Endothelial cell of umbilical vein (primary cell): ENCODE measurements around the gene IGSF22. TPM values are rescaled to one million over a fixed set of nuclear protein-coding genes. Genes with fewer than 3 reads are reported as not detected.

Experiments
- BruUV-seq: library from RNA; stranded (reverse); fragments of 400-500 nt; replicated peaks from 2 replicates; lab custom pipeline; 2021; lab: Mats Ljungman, UMichigan
- CTCF ChIA-PET: fragments of 300-600, 350-600 bp; sonication (Branson Sonifier 250); formaldehyde crosslinking; loops from one replicate; lab custom pipeline; 2021; ENCODE audit warnings: antibody characterized with exemption, inconsistent platforms; lab: Charles Lee
- POLR2A ChIA-PET: fragments of 300-600, 350-600 bp; sonication (Branson Sonifier 250); formaldehyde crosslinking; loops from one replicate; lab custom pipeline; 2021; ENCODE audit warnings: antibody characterized with exemption, inconsistent platforms; lab: Charles Lee
- DNase-seq: peaks from one replicate; pipeline ENCODE4 v3.0.0-alpha.2; 2011; ENCODE audit warnings: low read depth, low spot score
- FAIRE-seq: peaks from 2 replicates; lab custom pipeline; 2011; peaks lifted over from hg19 to GRCh38; lab: Jason Lieb, UNC
- H2AFZ ChIP-seq: 2 replicates; pipeline ENCODE4 v1.6.0; 2012; ENCODE audit warnings: low read depth, low read length, control low read depth, inconsistent platforms
- H3K27ac ChIP-seq: 2 replicates; pipeline ENCODE4 v1.5.1; 2011; ENCODE audit warnings: low read depth, mild to moderate bottlenecking, control low read depth, low read length, moderate library complexity; ENCODE audit not compliant: insufficient read depth
- H3K27me3 ChIP-seq, 2 experiments: 2 replicates each; pipeline versions ENCODE4 v1.6.0 to v1.6.1; 2011; ENCODE audit warnings: low read length in 2 of 2, mixed read lengths in 1 of 2; ENCODE audit not compliant: control insufficient read depth in 2 of 2, insufficient read depth in 2 of 2
- H3K36me3 ChIP-seq, 2 experiments: 2 replicates in 1 of 2; 3 replicates in 1 of 2; pipeline ENCODE4 v1.5.1; 2011; ENCODE audit warnings: low read length in 2 of 2, mild to moderate bottlenecking in 1 of 2, moderate library complexity in 1 of 2; ENCODE audit not compliant: control insufficient read depth in 2 of 2, insufficient read depth in 2 of 2; ENCODE audit errors: extremely low read depth in 1 of 2
- H3K4me1 ChIP-seq: 3 replicates; pipeline ENCODE4 v1.5.1; 2011; ENCODE audit warnings: mild to moderate bottlenecking, low read length; ENCODE audit not compliant: control insufficient read depth, insufficient read depth; ENCODE audit errors: extremely low read depth
- H3K4me2 ChIP-seq: 2 replicates; pipeline ENCODE4 v1.6.1; 2011; ENCODE audit warnings: low read length, control low read depth, mixed read lengths; ENCODE audit not compliant: insufficient read depth
- H3K4me3 ChIP-seq, 3 experiments: fragments of 200-600 bp in 1 of 3; sonication (generic), shearing (Covaris generic) in 1 of 3; replicated peaks in 1 of 3; 2 replicates each; pipeline ENCODE4 v1.5.1; 2011 to 2016; ENCODE audit warnings: control low read depth in 3 of 3, low read length in 3 of 3, mild to moderate bottlenecking in 2 of 3, inconsistent platforms in 1 of 3, low read depth in 1 of 3, moderate library complexity in 1 of 3; ENCODE audit not compliant: insufficient read depth in 1 of 3
- H3K79me2 ChIP-seq: 2 replicates; pipeline ENCODE4 v1.6.0; 2012; ENCODE audit warnings: low read length, inconsistent platforms; ENCODE audit not compliant: control insufficient read depth, insufficient read depth
- H3K9ac ChIP-seq: replicated peaks from 2 replicates; pipeline ENCODE3; 2011; ENCODE audit warnings: low read length, control low read depth; ENCODE audit not compliant: insufficient read depth; ENCODE audit errors: extremely low read depth
- H3K9me1 ChIP-seq: replicated peaks from 3 replicates; pipeline ENCODE4 v1.6.0; 2011; ENCODE audit warnings: mild to moderate bottlenecking, low read length; ENCODE audit not compliant: control insufficient read depth, insufficient read depth; ENCODE audit errors: extremely low read depth
- H3K9me3 ChIP-seq: replicated peaks from 2 replicates; pipeline ENCODE4 v1.5.1; 2012; ENCODE audit warnings: low read length, inconsistent platforms; ENCODE audit not compliant: control insufficient read depth, insufficient read depth
- H4K20me1 ChIP-seq: replicated peaks from 2 replicates; pipeline ENCODE3; 2011; ENCODE audit warnings: mild to moderate bottlenecking, low read length; ENCODE audit not compliant: control insufficient read depth, insufficient read depth; ENCODE audit errors: extremely low read depth
- EZH2 ChIP-seq: IDR thresholded peaks from 2 replicates; pipeline ENCODE4 v1.6.1; 2012; ENCODE audit warnings: borderline replicate concordance, low read depth, mild to moderate bottlenecking, moderate library complexity, low read length, inconsistent platforms; ENCODE audit not compliant: severe bottlenecking
- FOS ChIP-seq: IDR thresholded peaks from 2 replicates; pipeline ENCODE4 v1.6.1; 2011; ENCODE audit warnings: mild to moderate bottlenecking, low read length, moderate library complexity, borderline replicate concordance; ENCODE audit not compliant: insufficient read depth
- GATA2 ChIP-seq: IDR thresholded peaks from 2 replicates; pipeline ENCODE4 v1.7.0; 2011; ENCODE audit warnings: low read depth, mild to moderate bottlenecking, moderate library complexity, mixed read lengths, low read length; ENCODE audit not compliant: insufficient read length, insufficient read depth
- JUN ChIP-seq: IDR thresholded peaks from 2 replicates; pipeline ENCODE4 v1.6.1; 2011; ENCODE audit warnings: borderline replicate concordance, low read depth; ENCODE audit not compliant: insufficient read length, insufficient read depth
- MYC ChIP-seq: IDR thresholded peaks from one replicate; pipeline ENCODE4 v1.6.1; 2011; ENCODE audit warnings: mild to moderate bottlenecking, low read depth, low read length
- POLR2A ChIP-seq: IDR thresholded peaks from 2 replicates; pipeline ENCODE4 v1.6.1; 2012; ENCODE audit warnings: low read depth, mild to moderate bottlenecking, control low read depth, low read length
- POLR2AphosphoS5 ChIP-seq: IDR thresholded peaks from 2 replicates; pipeline ENCODE4 v1.6.1; 2012; ENCODE audit warnings: low read depth, mild to moderate bottlenecking, control low read depth, low read length, moderate library complexity; ENCODE audit not compliant: insufficient read depth
- dilution Hi-C: fragments of 300-500 bp; cut with MboI; formaldehyde crosslinking; loops from one replicate; pipeline ENCODE4 v1.15.0; 2019; ENCODE audit warnings: low sequenced_read_pairs; ENCODE audit not compliant: extremely low pct_ligation_motif_present
- intact Hi-C: fragments of 100-400 bp; cut with micrococcal nuclease; formaldehyde crosslinking; loops from one replicate; pipeline ENCODE4 v1.10.0; 2022
- polyA plus RNA-seq, 4 experiments: library from polyadenylated mRNA; depleted of rRNA in 3 of 4; stranded (reverse) in 3 of 4; unstranded in 1 of 4; fragments of >200 nt; gene quantifications; 2 replicates each; pipeline versions ENCODE4 v1.2.1 to v1.2.3, GENCODE V29; 2011 to 2012; ENCODE audit warnings: missing spikeins in 1 of 4
- total RNA-seq: library from RNA; stranded (reverse); gene quantifications from 2 replicates; pipeline ENCODE4 v1.2.3, GENCODE V29; 2021
- TF ChIP-seq, protein P1 (sequence below), 2 donors: IDR thresholded peaks; 1 replicate in 1 of 2; 2 replicates in 1 of 2; pipeline ENCODE4 v1.5.1; 2011; ENCODE audit warnings: low read length in 2 of 2, mild to moderate bottlenecking in 2 of 2, moderate library complexity in 2 of 2, control low read depth in 1 of 2, inconsistent platforms in 1 of 2, low read depth in 1 of 2; ENCODE audit not compliant: insufficient read depth in 1 of 2; ENCODE audit errors: extremely low read depth in 1 of 2
- TF ChIP-seq, protein P2 (sequence below): IDR thresholded peaks from 2 replicates; pipeline ENCODE4 v1.6.1; 2011; ENCODE audit not compliant: insufficient read depth, insufficient read length

Gene IGSF22
- total and polyA plus RNA-seq, 2 donors (not counting 3 experiments of a cell fraction or from before 2014, with no cell fraction given): not detected

DNA sequence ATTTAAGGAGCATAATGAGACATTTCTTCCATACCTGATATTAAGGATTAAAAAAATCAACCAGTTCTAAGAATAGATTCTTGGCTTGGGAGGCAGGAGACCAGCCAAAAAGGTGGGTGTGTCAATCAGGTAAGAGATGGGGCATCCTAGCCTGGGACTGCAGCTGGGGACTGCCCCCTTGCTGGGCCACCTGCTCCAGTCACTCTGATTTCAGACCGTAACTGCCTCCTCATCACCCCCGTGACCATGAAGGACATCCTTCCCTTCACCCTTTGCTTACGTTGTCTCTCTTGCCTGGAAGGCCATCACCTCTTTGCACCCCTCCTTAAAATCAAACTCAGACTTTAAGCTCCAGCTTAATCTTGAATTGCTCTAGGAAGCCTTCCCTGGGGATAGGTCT is 47.7 kb upstream of the IGSF22 start:
- Histone ChIP-seq H3K4me1 (no peaks in the 10 kb centered on the region), H3K9me3 (no peaks in the 10 kb centered on the region), H4K20me1 (no peaks in the 10 kb centered on the region), H3K27ac (no peak overlapping the region), H2AFZ (no peak overlapping the region), H3K36me3 (no peaks in the 10 kb centered on the region), H3K9me1 (no peaks in the 10 kb centered on the region), H3K4me2 (no peak overlapping the region), H3K9ac (no peak overlapping the region), H3K4me3 (no peak overlapping the region), H3K79me2 (no peaks in the 10 kb centered on the region), H3K27me3 (peaks cover 0 to 2% of the 10 kb centered on the region in 2 experiments)
- FAIRE-seq: no peak
- ChIA-PET CTCF (interaction anchor here (1.0 to 7.7 kb wide), 7 partner anchors 9 to 658 kb away, joined by 3 to 65 read pairs (median 4); no protein-coding TSS in a partner anchor), POLR2A (no interaction called here)
- no TSS peak for BruUV-seq
- dilution Hi-C loops (no loop called here), intact Hi-C loops (no loop called here)
- DNase-seq: no peak
- TF ChIP-seq GATA2: no peak
- no peak for TF ChIP-seq POLR2A
- TF ChIP-seq, protein P1, sequence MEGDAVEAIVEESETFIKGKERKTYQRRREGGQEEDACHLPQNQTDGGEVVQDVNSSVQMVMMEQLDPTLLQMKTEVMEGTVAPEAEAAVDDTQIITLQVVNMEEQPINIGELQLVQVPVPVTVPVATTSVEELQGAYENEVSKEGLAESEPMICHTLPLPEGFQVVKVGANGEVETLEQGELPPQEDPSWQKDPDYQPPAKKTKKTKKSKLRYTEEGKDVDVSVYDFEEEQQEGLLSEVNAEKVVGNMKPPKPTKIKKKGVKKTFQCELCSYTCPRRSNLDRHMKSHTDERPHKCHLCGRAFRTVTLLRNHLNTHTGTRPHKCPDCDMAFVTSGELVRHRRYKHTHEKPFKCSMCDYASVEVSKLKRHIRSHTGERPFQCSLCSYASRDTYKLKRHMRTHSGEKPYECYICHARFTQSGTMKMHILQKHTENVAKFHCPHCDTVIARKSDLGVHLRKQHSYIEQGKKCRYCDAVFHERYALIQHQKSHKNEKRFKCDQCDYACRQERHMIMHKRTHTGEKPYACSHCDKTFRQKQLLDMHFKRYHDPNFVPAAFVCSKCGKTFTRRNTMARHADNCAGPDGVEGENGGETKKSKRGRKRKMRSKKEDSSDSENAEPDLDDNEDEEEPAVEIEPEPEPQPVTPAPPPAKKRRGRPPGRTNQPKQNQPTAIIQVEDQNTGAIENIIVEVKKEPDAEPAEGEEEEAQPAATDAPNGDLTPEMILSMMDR (IDR thresholded peaks at IDR 0.05; ENCODE audit: extremely low read depth in 1 of 2, insufficient read depth in 1 of 2, low read depth in 1 of 2, low read length in 2 of 2): no peak
- TF ChIP-seq FOS: no peak
- no peak for TF ChIP-seq JUN
- TF ChIP-seq EZH2: no peak
- no peak for TF ChIP-seq POLR2AphosphoS5
- TF ChIP-seq, protein P2, sequence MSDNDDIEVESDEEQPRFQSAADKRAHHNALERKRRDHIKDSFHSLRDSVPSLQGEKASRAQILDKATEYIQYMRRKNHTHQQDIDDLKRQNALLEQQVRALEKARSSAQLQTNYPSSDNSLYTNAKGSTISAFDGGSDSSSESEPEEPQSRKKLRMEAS: no peak
- no peak for TF ChIP-seq MYC
